Keratinocyte (primary cell): Measurements from ENCODE around the gene TMPRSS12.

Source experiments
- CTCF ChIP-seq, 3 experiments: IDR thresholded peaks in 1 of 3; conservative IDR thresholded peaks in 1 of 3; optimal IDR thresholded peaks in 1 of 3; 2 replicates in 2 of 3; 3 replicates in 1 of 3; pipeline versions ENCODE3 to v1.5.1; 2011; ENCODE audit warnings: low read length in 3 of 3, mild to moderate bottlenecking in 3 of 3, moderate library complexity in 2 of 3, control low read depth in 1 of 3, inconsistent platforms in 1 of 3; ENCODE audit not compliant: insufficient read depth in 2 of 3; ENCODE audit errors: extremely low read depth in 1 of 3
- EZH2 ChIP-seq: IDR thresholded peaks from one replicate; pipeline ENCODE4 v1.6.1; 2012; ENCODE audit warnings: inconsistent platforms, mild to moderate bottlenecking, low read length, moderate library complexity

GRCh38 chr12:50936821-50937530, 94.2 kb downstream of the TMPRSS12 start:
- no peak for TF ChIP-seq EZH2
- no peak for TF ChIP-seq CTCF (optimal IDR thresholded peaks at IDR 0.05 in 1 of 3, IDR thresholded peaks at IDR 0.05 in 1 of 3, conservative IDR thresholded peaks at IDR 0.05 in 1 of 3; ENCODE audit: extremely low read depth in 1 of 3, insufficient read depth in 2 of 3, low read length in 3 of 3)
